Islet precursor cell (in vitro differentiated cells): Measurements from ENCODE around the gene ZNF236.
A peak's percentile ranks its signal among the peaks of the same experiment; 100 is the strongest.

ENCODE experiments used
- DNase-seq: peaks from one replicate; pipeline ENCODE4 v3.0.0-alpha.2; 2018

Gene ZNF236

GRCh38 chr18:76866666-76867065 is 44.3 kb downstream of the ZNF236 start:
- DNase-seq = no peak

DNA sequence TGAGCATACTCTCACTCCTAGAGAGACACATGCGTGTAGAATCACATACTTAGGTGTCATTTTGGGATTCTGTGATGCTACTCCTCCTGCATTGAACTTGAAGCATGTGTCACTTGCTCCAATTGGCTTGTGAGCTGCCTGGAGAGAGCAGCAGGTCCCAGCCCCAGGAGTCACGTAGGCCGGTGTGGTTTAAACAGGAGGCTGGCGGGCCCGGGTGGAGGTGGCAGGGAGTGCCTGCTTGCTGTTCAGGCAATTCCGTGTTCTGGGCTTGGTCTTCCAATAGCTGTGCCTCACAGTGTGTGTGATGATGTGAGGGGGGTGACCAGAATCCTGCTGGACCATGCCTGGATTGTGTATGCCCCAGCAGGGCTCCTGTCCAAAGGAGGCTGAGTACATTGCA is 51.0 kb downstream of the ZNF236 start:
- no peak for DNase-seq

DNA sequence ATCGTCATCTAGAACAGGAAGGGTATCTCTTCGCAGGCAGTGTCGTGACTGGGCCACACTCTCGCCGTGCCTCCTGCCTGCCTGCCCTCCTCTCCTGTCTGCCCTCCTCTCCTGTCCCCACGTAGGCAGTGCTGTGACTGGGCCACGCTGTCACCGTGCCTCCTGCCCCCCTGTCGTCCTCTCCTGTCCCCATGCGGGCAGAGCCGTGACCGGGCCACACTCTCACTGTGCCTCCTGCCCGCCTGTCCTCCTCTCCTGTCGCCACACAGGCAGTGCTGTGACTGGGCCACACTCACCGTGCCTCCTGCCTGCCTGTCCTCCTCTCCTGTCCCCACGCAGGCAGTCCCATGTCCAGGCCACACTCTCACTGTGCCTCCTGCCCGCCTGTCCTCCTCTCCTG is 51.4 kb downstream of the ZNF236 start:
- no peak for DNase-seq

DNA sequence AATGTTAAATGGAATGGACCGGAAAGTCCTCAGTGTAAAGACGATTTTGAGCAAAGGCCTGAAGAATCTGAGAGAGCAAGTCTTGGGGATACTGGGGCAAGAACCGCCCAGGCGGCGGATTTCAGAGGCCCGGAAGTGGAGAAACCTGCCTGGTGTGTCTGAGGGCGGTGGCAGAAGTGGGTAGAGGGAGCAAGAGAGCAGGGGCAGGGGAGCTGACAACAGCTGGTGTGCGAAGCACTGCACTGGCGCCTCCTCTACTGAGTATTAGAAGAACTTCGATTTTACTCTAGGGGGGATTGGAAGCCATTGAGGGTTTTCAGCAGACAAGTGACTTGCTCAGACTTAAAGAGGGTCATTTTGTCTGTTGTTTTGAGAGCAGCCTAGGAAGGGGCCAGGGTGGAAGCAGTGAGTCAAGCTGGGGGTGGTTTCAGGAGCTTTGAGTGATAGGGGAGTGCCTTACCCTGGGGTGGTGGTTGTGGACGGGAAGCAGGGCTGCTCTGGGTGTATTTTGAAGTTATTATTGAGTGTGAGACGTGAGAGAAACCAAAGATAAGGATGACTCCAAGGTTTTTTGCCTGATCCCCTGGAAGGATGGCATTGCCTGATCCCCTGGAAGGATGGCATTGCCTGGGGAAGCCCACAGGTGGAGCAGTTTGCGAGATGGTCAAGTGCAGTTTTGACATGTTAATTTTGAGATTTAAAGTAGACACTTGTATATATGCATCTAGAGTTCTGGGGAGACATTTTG is 52.5 kb downstream of the ZNF236 start:
- peak; percentile 62 for DNase-seq

DNA sequence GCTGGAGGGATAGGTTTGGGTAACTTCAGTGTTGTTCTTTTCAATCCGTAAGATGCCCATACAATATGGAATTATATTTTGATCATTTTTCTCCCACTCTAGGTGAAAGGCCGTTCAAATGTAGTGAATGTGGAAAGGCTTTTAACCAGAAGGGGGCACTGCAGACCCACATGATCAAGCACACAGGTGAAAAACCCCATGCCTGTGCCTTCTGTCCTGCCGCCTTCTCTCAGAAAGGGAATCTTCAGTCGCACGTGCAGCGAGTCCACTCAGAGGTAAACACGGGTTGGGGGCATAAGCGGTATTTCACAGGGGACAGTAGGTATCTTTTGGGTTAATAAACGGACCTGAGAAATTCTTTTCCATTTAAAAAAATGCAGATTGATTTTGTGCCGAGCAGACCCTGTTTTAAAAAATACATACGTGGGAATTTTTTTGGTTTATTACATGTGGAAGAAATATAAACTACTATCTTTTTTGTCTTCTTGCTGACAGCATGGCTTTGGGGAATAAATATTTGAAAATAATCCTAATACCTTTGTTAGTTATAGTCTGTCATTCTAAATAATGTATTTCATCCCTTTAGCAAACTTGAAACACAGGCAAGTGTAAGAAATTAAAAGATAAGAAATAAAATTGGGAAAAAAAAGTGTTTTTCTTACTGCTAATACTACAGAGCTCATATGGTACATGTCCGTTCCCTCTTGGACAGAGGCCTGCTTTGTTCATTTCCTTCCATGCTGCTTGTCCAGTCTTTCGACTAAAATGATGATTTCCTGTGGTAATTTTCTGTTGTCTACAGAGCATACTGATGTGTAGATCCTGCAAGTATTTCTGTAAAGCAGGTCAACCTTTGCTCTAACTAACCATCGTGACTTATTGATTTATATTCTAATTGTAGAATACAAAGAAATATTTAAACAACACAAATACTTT is 53.3 kb downstream of the ZNF236 start:
- peak; percentile 66 for DNase-seq

DNA sequence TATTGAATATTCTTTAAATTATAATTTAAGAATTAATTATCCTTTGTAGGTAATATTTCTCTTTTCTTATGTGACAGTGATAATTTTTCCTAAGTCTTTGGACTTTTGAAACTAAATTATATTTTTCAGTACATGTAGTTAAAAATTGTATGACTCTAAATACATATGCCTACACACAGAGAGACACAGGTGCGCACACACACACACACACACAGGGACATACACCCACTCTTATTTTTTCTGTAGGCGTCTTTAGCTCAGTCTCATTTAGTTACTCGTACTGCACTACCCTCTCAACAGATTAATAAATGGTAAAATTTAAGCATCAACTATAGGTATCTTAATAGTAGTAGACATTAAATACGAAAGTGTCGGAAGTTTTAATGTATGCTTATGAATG is 56.1 kb downstream of the ZNF236 start:
- no peak for DNase-seq

DNA sequence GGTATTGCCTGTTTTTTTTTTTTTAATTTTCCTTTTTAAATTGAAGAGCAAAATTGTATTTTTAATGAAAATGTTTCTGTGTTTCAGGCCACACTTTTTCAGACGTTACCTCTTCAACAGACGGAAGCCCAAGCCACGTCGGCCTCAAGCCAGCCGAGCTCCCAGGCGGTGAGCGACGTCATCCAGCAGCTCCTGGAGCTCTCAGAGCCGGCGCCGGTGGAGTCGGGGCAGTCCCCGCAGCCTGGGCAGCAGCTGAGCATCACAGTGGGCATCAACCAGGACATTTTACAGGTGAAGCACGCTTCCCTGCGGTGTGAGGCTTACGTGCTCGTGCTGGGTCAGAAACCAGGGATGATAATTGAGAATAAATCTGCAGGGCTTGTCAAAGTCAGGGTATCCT is 57.7 kb downstream of the ZNF236 start:
- no peak for DNase-seq

- DNase-seq = no peak
Observed at GRCh38 chr18:76881744-76882143, 59.4 kb downstream of the ZNF236 start.

GRCh38 chr18:76882146-76882545 is 59.8 kb downstream of the ZNF236 start:
- no peak for DNase-seq

GRCh38 chr18:76885001-76885400 is 62.6 kb downstream of the ZNF236 start:
- DNase-seq = no peak

GRCh38 chr18:76886112-76886511 is 63.8 kb downstream of the ZNF236 start:
- no peak for DNase-seq

GRCh38 chr18:76889091-76889699 is 66.8 kb downstream of the ZNF236 start:
- no peak for DNase-seq

DNA sequence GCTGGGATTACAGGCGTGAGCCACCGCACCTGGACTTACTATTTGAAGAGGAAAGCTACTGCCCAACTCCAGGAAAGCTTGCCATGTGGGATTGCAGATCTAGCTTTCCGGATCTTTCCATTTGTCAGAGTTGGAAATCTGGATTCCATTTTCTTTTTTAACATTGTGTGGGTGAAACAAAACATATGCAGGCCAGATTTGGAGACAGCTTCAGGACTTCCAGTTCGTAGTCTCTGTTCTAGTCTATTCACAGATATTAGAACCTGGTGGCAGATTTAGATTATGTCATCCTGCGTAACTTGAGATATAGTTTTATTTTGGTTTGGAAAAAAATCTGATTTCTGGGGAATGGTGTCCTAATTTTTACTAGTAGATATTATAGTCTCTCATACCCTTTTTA is 70.5 kb downstream of the ZNF236 start:
- DNase-seq = no peak

DNA sequence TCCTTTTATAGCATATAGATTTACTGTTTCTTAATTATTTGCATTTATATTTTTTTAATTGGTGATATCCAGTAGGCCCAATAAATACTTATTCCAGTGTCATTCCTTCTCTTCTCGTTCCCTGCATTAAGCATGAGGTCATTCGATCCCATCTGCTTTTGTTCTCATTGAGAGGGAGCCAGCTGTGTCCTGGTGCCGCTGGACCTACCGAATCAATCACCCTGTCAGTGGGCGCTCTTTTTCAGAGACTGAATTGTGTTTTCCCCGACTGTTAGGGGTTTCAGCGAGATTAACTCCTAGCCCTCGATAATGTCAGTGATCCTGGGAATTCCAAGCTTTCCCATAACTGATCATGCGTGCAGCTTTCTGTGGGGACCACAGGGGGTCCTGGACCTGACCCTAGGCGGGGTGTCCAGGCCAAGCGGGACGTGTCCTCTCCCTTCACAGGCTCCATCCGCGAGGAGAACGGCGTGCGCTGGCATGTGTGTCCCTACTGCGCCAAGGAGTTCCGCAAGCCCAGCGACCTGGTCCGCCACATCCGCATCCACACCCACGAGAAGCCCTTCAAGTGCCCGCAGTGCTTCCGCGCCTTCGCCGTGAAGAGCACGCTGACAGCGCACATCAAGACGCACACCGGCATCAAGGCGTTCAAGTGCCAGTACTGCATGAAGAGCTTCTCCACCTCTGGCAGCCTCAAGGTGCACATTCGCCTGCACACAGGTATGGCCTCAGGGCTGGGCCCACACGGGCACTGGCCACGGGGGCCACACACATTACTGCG is 72.4 kb downstream of the ZNF236 start:
- DNase-seq = no peak

DNA sequence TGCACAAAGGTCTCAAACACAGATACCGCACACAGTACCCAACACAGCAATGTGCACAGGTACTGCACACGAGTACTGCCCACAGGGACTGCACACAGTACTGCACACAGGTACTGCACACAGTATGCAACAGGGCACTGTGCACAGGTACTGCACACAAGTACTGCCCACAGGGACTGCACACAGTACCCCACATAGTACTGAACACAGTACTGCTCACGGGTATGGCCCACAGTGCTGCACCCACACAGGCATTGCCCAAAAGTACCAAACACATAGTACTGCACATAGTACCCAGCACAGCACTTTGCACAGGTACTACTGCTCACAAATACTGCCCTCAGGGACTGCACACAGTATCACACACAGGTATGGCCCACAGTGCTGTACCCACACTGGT is 73.1 kb downstream of the ZNF236 start:
- DNase-seq = no peak

GRCh38 chr18:76896677-76897076 is 74.3 kb downstream of the ZNF236 start:
- DNase-seq = no peak

DNA sequence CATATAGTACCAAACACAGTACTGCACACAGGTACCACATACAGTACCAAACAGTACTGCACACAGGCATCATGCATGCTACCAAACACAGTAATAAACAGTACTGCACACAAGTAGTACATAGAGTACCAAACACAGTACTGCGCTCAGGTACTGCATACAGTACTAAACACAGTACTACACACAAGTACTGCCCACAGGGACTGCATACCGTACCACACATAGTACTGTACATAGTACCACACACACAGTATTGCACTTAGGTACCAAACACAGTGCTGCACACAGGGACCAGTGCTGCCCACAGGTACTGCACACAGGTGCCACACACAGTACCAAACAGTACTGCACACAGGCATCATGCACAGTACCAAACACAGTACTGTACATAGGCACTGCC is 74.9 kb downstream of the ZNF236 start:
- no peak for DNase-seq

- DNase-seq = no peak
Observed at GRCh38 chr18:76903386-76903785, 81.0 kb downstream of the ZNF236 start.

DNA sequence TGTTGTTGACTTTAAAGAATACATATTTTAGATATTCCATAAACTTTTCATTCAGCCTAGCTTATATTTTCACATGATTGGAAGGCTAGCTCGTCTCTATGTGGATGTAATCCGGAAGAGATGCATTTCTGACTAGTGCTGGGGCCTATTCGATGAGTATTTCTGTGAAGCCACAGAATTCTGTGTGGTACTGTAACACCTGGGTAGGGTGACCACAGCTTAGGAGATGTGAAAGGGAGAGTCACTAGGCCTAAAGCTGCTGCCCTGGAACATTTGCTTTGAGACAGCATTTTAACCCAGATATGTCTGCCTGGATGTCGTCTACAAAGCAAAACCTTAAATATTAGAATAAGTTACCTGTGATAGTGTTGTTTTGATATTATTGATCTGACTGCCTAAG is 83.5 kb downstream of the ZNF236 start:
- no peak for DNase-seq

GRCh38 chr18:76908277-76908676 is 85.9 kb downstream of the ZNF236 start:
- no peak for DNase-seq

DNA sequence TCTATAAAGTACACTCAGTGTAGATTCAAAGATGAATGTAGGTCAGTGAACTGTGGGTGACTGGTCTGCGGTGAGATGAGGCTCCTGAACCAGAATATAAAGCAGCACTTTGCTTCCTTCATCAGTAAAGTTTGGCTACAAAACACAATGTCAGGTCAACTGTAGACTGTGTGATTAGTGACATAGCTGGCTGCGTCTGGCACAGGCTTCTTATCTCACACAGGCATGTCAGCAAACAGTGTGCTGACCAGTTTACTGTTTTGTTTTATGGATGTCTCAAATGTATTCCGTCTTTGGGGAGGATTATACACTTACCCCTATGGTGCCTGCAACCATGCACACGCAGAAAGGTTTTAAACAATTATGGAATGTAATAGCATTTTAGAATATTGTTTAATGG is 87.1 kb downstream of the ZNF236 start:
- no peak for DNase-seq

DNA sequence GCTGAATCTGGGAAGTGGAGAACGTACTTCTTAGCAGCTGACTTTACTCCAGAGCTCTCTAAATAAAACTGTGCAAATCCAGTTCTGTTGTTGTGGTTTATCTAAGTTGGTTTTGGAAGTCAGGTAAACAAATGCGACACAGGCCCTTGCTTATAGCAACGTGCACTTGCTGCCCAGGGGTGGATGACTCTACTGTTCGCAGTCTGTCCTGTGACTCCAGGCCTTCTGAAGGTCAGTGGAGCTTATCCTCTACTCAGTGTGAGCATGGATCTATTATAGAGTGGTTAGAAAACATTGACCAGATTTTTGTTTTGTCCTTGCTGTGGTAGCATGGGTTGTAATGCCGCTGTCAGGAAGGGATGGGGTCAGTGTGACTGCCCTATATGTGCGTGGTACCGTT is 89.1 kb downstream of the ZNF236 start:
- no peak for DNase-seq

DNA sequence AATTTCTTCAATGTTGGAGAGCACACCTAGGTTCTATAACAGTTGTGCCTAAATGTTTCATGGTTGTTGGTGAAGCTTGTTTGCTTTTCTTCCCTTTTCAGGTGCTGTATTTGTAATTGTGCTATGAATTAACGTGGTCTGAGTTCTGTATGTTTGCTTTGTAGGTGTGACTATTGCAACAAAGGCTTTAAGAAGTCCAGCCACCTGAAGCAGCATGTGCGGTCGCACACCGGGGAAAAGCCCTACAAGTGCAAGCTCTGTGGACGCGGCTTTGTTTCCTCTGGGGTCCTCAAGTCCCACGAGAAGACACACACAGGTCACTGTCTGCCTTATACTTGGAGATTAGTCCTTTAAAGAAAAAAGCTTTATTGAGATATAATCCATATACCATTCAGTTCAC is 91.2 kb downstream of the ZNF236 start:
- no peak for DNase-seq
